KG1 (cell line): ENCODE data around the gene INPP5D.
A peak's percentile ranks its signal among the peaks of the same experiment; 100 is the strongest.
"Not testable (repeated sequence)": the region's sequence is repeated elsewhere in the genome, so short reads cannot be mapped to it uniquely, and the experiment has no call there.

Source experiments
- DNase-seq: peaks from one replicate; lab custom pipeline; 2025; lab: John Stamatoyannopoulos, UW

INPP5D gene

DNA sequence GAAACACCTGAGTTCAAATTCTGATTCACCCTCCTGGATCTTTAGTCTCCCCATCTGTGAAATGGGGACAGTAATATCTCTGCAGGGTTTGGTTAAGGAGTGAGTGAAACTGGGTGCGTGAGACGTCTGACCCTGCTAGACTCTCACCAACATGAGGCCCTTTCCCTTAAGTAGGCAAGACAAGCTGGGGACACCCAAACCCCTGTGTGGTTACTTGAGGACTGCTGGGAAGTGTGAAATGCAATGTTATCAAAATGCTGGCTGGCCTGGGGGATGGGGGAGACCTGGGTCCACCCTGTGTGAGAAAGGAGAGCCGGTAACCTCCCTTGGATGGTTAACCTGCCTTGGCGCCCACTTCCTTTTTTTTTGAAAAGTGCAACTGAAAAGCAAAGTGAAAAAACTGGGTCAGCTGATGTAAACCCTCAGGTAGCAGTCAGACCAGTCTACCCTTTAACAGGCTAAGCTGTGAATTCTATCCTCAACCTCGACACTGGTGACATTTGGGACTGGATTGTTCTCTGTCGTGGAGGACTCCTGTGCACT, 82.3 kb downstream of the INPP5D start:
- no peak for DNase-seq

DNA sequence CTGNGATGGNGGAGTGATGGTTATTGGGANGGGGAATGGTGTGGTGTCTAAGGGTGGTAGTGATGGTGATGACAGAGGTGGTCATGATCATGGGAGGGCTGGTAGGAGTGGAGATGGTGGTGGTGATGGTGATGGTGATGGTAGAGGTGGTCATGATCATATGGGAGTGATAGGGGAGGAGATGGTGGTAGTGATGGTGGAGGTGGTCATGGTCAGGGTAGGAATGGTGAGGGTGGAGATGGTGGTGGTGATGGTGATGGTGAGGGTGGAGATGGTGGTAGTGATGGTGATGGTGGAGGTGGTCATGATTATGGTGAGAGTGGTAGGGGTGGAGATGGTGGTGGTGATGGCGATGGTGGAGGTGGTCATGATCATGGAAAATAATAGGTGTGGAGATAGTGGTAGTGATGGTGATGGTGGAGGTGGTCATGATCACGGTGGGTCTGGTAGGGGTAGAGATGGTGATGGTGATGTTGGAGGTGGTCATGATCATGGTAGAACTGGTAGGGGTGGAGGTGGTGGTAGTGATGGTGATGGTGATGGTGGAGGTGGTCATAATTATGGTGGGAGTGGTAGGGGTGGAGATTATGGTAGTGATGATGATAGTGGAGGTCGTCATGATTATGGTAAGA, 83.7 kb downstream of the INPP5D start:
- no peak for DNase-seq

DNA sequence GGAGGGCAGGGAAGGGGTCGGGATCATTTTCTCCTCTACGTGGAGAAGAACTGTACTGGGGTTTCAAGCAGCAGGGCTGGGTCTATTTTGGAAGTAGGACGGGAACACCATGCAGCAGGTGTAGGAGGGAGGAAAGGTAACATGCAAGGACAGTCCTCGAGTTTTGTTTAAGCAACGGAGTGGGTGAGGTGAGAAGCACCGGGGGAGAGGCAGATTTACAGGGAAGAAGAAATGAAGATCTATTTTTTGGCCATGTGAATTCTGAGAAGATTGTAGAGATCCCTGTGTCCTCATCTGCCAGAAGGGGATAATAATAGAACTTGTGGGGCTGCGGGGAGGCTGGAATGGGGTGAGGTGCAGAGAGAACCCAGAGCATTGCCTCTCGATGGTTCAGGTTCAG, 85.6 kb downstream of the INPP5D start:
- no peak for DNase-seq

DNA sequence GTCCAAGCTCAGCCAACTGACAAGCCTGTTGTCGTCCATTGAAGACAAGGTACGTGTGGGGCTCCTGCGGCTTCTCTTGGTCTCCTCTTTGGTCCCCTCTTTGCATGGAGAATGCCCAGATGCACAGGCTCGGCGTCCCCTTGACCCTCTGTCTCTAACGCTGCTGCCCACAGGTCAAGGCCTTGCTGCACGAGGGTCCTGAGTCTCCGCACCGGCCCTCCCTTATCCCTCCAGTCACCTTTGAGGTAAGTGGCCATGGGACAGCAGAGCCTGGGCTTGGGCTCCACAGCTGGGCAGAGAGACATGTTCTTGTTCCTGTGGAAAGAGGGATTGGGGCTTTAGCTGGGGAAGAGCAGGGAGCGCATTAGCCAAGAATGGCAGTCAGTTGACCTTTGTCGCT, 86.1 kb downstream of the INPP5D start:
- no peak for DNase-seq

DNA sequence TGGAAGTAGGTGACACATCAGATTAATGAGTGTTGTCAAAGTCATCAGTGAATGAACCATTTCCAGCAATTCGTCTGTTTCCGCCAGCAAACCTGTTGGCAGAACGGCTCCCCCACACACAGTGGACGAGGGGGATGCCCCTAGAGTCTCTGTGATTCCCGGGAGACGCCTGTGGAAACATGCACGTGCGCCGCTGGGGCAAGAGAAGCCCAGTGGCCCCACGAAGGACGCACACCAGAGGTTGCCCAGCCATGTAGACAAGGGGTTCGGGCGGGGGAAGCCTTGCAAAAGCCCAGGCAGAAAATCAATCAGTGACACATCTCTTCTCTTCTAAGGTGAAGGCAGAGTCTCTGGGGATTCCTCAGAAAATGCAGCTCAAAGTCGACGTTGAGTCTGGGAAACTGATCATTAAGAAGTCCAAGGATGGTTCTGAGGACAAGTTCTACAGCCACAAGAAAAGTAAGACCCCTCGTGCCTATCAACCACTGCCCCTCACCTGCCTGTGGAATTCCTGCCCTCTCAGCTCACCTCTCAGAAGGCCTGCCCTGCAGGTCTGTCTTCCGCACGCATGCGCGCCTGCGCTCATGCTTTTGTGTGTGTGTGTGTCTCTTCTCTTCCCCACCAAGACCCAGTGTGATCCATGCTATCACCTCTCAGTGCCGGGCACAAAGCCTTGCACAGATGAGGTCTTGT, 87.1 kb downstream of the INPP5D start:
- no peak for DNase-seq

DNA sequence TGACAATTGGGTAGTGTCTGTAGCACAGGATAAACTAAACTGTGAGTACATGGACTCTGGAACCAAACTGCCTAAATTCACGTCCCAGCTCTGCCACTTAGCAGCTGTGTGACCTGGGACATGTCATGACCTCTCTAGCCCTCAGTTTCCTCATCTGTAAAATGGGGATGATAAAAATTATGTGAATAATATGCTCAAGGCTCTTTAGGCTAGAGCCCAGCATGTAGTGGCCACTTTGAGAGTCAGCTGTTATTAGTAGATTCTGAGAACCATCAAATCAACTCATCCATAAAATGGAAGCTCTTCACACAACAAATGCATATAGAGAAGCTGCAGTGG, 87.7 kb downstream of the INPP5D start:
- no peak for DNase-seq

DNA sequence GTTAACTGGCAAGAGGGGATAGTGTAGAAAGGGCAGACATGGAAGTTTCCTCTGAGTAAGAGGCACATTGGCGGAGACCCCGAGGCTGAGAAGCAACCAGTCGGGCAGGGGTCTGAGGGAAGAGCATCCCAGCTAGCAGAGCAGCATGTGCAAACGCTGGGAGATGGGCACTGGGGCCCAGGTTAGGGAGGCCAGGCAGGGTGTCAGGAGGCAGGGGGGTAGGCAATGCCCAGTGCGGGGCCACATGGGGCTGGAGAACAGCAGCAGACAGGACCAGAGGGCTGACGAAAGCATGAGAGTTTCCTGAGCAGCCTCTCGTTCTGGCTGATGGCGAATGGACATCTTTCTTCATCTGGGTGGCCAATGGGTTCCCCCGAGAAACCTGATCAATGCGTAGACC, 88.2 kb downstream of the INPP5D start:
- DNase-seq = no peak

DNA sequence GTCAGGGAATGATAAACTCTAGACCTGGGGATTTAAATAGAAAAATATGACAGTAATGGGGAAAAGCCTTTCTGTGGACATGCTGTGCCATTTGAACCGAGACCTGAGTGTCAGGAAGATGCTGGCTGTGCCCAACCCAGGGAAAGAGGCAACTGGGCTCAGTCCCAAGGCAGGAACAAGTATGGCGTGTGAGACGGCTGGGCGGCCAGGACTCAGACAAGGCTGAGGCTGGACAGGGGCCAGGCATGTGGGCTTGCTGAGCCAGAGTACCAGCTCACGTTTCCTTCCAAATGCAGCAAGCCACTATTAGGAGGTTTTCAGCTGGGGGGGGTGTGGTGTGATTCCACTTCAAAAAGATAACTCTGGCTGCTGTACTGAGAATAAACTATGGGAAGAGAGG, 92.4 kb downstream of the INPP5D start:
- no peak for DNase-seq

DNA sequence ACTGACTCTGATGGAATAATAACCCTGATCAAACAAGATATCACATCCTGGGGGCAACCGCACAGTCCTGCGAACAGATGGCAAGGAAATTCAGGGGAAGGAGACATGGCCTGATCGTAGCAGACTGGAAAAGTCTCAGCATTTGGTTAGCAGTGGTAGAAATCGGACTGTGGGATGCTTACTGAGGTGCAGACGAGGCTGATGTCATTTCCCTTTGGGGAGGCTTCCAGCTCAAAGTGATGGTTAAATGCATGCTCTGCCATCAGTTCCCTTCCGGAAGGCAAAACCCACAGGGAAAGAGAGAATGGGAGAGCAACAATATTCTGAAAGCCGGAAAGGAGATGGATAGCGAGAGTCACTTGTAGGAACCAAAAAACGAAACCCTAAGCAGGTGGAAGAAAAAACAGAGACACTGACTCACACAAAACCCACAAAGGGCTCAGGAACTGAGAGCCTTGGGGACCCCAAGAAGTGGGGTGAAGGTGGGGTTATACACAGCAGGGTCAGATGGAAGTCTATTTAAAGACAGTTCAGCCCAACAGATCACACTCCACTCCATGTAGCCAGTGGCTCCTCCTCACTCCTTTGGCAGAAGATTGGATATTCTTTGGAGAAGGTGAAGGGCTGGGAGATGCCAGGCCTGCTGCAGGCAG, 93.1 kb downstream of the INPP5D start:
- DNase-seq = no peak

DNA sequence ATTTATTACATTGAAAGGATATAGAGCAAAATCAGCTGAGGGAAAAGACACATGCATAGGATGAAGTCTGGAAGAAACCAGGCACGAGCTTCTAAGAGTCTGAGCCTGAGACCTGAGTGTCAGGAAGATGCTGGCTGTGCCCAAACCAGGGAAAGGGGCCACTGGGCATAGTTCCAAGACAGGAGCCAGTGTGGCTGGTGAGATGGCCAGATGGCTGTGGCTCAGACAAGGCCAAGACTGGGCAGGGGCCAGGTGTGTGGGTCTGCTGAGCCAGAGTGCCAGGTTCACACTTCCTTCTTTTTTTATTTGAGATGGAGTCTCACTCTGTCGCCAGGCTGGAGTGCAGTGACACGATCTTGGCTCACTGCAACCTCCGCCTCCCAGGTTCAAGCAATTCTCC, 95.9 kb downstream of the INPP5D start:
- DNase-seq = no peak

DNA sequence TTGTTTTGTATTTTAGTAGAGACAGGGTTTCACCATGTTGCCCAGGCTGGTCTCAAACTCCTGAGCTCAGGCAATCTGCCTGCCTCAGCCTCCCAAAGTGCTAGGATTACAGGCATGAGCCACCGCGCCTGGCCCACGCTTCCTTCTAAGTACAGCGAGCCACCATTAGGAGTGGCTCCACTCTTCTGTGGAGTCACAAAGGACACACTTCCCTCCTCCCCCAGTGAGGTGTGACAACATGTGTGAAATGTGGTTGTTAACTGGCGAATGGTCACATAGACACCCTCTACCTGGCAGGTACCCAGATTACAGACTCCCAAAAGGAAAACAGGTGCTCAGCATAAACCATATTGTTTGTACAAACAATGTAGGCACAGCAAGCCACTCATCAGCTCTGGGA, 96.3 kb downstream of the INPP5D start:
- DNase-seq = not testable (repeated sequence)

DNA sequence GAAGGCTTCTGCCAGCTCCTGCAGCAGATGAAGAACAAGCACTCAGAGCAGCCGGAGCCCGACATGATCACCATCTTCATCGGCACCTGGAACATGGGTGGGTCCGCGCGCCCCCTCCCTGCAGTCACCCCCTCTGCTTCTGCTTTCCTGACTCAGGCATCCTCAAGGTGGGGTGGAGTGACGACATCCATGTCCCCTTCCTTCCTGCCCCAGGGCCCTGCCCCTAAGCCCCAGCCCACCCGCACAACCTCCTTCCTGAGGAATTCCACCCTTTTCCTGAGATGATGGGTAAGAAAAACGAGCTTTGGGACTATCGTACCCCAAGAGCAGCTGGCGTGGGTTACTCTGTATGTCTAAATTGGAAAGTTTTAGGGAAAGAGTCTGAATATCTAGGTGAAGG, 101.6 kb downstream of the INPP5D start:
- DNase-seq = no peak

DNA sequence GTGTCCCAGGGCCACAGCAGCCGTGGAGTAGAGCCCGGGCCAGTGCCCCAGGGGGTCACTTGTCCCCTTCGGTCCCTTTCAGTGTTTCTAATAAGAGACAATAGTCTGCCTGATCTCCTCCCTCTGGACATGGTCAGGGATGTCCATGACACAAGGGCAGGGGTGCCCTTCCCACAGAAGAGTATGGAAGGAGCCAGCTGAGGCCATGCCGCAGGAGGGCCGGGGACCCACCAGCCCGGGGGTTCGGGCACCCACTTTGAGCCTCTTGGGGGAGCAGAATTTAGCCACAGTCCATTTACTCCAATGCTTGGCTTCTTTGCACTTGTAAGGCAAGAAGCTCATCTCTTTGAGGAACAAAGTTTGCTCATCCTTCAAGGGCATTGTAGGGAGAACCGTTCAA, 102.6 kb downstream of the INPP5D start:
- DNase-seq = no peak

DNA sequence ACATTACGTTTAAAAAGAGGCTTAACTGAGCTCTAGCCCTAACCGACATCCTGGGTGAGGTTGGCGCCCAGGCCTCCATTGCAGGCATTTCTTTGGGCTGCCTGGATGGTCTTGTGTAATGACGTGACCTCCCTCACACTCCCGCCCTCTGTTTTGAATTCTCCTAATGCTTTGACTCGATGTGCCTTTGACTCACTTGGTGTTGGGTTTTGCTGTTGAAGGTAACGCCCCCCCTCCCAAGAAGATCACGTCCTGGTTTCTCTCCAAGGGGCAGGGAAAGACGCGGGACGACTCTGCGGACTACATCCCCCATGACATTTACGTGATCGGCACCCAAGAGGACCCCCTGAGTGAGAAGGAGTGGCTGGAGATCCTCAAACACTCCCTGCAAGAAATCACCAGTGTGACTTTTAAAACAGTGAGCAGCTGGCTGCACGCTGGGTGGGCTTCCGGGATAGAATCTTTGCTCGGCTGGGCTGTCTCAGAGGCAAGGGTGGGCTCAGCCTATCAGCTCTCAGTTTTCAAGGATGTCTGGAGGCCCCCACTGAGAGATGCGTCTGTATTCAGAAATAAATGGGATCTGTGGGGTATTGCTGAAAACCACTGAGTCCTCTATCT, 103.5 kb downstream of the INPP5D start:
- DNase-seq = no peak

DNA sequence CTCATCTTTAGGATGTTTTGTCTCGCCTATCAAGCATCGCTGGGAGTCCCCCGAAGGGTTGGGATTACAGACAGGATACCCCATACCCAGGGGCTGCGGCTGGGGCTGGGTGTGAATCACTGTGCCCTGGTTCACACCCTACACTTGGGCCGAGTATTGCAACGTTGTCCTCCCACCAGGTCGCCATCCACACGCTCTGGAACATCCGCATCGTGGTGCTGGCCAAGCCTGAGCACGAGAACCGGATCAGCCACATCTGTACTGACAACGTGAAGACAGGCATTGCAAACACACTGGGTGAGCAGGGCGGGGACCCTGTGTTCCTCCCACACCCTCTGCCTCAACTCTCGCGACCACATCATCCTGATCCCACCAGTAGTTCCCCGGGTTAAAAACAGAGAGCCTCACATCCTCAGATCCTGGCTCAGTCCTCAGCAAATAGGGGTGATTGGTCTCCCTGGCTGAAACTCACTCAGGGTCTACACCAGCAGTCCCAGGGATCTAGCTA, 104.0 kb downstream of the INPP5D start:
- no peak for DNase-seq

DNA sequence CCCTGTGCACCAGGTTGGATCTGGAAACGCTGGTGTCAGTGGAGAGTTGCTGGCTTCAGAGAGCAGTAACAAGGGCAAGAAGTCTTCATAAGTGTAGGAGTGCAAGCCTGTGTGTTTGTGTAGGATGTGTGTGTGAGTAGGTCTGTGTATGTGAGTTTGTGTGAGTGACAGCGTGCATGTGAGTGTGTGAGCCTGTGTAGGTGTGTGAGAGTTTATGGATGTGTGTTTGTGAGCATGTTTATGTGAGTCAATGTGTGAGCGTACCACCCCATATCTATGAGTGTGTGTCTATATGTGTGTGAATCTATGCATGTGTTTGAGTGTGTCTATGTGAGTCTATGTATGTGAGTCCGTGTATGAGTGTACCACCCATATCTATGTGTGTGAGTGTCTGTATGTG, 104.8 kb downstream of the INPP5D start:
- no peak for DNase-seq

DNA sequence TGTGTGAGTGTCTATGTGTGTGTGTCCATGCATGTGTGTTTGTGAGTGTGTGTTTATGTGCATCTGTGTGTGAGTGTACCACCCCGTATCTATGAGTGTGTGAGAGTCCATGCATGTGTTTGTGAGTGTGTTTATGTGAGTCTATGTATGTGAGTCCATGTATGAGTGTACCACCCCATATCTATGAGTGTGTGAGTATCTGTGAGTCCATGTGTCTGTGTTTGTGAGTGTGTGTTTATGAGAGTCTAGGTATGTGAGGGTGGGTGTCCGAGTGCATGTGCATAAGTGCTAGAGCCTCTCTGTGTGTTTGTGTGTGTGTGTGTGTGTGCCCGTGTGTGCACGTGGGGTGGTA, 105.4 kb downstream of the INPP5D start:
- DNase-seq = peak; percentile 60

DNA sequence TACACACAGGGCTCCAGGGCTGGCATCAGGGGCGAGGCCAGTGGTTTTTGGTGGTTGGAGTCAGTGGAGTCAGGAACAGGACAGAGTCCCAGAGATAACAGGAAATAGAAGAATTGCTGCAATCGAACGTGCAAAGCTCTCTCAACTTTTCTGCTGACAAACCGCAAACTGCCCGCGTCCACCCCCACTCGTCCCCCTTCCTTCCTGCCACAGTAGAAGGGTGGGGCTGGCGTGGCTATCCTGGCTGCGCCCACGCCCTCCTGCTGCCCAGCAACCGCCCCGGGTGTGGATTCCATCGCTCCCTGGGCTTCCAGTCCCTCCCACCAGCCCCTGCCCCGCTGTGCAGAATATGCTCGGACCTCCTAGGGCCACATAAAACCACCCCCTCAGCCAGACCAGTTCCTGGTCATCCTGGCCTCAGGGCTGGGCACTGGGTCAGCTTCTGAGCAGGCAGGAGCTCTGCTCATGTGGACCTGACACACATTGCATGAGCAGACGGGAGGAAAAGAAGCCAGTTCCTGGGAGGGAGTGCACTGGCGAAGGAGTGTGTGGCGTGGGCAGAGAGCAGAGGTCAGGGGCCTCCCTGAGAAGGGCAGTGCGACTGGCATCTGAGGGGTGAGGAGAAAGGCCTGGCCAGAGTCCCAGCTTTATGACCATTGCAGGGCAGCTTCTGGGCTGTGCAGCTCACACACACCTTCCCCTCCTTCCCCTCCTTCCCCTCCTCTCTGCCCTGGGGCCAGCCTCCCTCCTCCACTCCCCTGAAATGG, 105.9 kb downstream of the INPP5D start:
- peak; percentile 60 for DNase-seq

DNA sequence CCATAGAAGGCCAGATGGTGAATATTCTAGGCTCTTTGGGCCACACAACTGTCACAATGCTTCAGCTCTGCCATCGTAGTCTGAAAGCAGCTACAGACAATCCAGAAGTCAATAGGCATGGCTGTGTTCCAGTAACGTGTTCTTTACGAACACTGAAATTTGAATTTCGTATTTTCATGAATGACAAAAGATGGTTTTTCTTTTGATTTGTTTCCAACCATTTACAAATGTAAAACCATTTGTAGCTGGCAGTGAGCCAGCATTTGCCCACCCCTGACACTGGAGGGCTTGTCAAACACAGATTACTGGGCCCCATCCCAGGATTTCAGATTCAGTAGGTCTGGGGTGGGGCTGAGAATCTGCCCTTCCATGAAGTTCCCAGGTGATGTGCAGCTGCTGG, 108.3 kb downstream of the INPP5D start:
- no peak for DNase-seq

DNA sequence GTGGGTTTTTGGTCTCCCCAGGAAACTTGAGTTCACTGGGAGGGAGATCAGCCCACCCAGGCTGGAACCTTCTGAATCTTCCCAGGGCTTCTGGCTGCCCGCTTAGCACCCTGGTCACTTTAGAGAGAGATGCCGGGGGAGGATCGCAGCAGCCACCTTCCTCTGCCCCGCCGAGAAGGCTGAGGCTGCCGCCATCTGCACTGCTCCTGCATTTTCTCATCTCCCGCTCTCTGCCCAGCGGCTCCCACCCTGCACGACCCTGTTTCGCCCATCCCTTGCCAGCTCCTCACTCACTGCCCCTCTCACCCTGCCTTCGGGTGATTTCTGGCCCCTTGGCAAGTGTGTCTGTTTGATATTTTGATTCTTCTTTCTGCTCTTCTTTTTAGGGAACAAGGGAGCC, 108.8 kb downstream of the INPP5D start:
- DNase-seq = no peak

DNA sequence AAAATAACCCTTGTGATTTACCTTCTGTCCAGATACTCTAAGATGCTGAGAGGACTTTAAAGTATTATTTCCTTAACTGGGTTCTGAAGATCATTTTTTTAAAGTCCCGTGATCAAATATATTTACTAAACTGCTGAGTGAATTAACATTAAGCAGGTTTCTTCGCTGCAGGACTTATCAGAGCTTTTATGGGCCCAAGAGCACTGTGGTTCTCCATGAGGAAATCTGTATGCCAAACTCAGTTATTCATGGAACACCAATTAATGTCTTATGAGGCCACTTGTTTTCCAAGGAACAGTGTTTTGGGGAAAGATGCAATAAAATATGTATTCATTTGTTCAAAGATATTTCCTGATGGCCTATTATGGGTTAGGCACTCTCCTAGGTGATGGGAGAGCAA, 111.2 kb downstream of the INPP5D start:
- no peak for DNase-seq

DNA sequence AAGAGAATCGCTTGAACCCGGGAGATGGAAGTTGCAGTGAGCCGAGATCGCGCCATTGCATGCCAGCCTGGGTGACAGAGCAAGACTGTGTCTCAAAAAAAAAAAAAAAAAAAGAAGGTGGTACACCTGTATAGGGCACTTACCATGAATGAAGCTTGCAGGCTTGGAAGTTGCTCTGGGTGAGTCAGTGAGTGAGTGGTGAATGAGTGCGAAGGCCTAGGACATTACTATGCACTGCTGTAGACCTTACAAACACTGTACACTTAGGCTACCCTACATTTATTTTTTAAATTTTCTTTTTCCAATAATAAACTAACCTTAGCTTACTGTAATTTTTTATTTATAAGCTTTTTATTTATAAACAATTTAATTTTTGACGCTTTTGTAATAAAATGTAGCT, 113.0 kb downstream of the INPP5D start:
- no peak for DNase-seq
